BJ (cell line): ENCODE data around the gene PALM. TPM values are rescaled to one million over a fixed set of nuclear protein-coding genes. Genes with fewer than 3 reads are reported as not detected.

Source experiments
- CTCF ChIA-PET: fragments of 350-600 bp; formaldehyde crosslinking; extraction: SDS; loops from one replicate; lab custom pipeline; 2021; ENCODE audit warnings: antibody characterized with exemption, inconsistent platforms; lab: Yijun Ruan, JAX
- POLR2A ChIA-PET: fragments of 300-600 bp; sonication (Branson Sonifier 250); formaldehyde crosslinking; extraction: SDS; loops from one replicate; lab custom pipeline; 2021; ENCODE audit warnings: antibody characterized with exemption; lab: Charles Lee
- DNase-seq: peaks from one replicate; pipeline ENCODE4 v3.0.0-alpha.2; 2011; ENCODE audit warnings: low read depth
- H3K27me3 ChIP-seq: 2 replicates; pipeline ENCODE4 v1.6.0; 2011; ENCODE audit warnings: low read length; ENCODE audit not compliant: control insufficient read depth, insufficient read depth
- H3K36me3 ChIP-seq: 2 replicates; pipeline ENCODE4 v1.5.1; 2011; ENCODE audit warnings: low read length; ENCODE audit not compliant: control insufficient read depth, insufficient read depth
- H3K4me3 ChIP-seq: 2 replicates; pipeline ENCODE4 v1.5.1; 2011; ENCODE audit warnings: low read depth, mild to moderate bottlenecking, control low read depth, low read length
- polyA plus RNA-seq: library from polyadenylated mRNA; depleted of rRNA; stranded (reverse); fragments of >200 nt; gene quantifications from 2 replicates; pipeline ENCODE4 v1.2.3, GENCODE V29; 2011
- TF ChIP-seq, protein P1 (sequence below): IDR thresholded peaks from 2 replicates; pipeline ENCODE4 v1.5.1; 2011; ENCODE audit warnings: low read depth, mild to moderate bottlenecking, control low read depth, inconsistent platforms, low read length, moderate library complexity; ENCODE audit not compliant: insufficient read depth

PALM gene
- polyA plus RNA-seq, 1 experiment = 1.2 TPM

DNA sequence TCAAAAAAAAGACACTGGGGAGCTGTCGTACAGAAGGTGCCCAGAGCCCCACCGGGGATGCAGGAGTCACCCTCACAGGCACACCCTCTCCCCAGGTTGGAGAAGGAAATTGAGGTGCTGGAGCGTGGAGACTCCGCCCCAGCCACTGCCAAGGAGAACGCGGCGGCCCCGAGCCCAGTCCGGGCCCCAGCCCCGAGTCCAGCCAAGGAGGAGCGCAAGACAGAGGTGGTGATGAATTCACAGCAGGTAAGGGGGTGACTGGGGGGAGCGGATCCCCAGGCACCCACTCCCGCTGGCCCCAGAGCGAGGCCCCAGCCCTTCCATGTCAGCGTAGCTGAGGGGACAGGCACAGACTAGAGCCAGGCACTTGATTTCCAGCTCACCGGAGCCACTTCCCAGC lies 22.3 kb downstream of the PALM start:
- Histone ChIP-seq H3K27me3 (no peaks in the 10 kb centered on the region), H3K4me3 (no peak overlapping the region), H3K36me3 (no peaks in the 10 kb centered on the region)
- ChIA-PET POLR2A (no interaction called here), CTCF (interaction anchor here (0.9 to 1.9 kb wide), 3 partner anchors 13 to 147 kb away, joined by 3 to 4 read pairs (median 3); no protein-coding TSS in a partner anchor)
- DNase-seq = no peak
- TF ChIP-seq, protein P1, sequence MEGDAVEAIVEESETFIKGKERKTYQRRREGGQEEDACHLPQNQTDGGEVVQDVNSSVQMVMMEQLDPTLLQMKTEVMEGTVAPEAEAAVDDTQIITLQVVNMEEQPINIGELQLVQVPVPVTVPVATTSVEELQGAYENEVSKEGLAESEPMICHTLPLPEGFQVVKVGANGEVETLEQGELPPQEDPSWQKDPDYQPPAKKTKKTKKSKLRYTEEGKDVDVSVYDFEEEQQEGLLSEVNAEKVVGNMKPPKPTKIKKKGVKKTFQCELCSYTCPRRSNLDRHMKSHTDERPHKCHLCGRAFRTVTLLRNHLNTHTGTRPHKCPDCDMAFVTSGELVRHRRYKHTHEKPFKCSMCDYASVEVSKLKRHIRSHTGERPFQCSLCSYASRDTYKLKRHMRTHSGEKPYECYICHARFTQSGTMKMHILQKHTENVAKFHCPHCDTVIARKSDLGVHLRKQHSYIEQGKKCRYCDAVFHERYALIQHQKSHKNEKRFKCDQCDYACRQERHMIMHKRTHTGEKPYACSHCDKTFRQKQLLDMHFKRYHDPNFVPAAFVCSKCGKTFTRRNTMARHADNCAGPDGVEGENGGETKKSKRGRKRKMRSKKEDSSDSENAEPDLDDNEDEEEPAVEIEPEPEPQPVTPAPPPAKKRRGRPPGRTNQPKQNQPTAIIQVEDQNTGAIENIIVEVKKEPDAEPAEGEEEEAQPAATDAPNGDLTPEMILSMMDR = no peak

DNA sequence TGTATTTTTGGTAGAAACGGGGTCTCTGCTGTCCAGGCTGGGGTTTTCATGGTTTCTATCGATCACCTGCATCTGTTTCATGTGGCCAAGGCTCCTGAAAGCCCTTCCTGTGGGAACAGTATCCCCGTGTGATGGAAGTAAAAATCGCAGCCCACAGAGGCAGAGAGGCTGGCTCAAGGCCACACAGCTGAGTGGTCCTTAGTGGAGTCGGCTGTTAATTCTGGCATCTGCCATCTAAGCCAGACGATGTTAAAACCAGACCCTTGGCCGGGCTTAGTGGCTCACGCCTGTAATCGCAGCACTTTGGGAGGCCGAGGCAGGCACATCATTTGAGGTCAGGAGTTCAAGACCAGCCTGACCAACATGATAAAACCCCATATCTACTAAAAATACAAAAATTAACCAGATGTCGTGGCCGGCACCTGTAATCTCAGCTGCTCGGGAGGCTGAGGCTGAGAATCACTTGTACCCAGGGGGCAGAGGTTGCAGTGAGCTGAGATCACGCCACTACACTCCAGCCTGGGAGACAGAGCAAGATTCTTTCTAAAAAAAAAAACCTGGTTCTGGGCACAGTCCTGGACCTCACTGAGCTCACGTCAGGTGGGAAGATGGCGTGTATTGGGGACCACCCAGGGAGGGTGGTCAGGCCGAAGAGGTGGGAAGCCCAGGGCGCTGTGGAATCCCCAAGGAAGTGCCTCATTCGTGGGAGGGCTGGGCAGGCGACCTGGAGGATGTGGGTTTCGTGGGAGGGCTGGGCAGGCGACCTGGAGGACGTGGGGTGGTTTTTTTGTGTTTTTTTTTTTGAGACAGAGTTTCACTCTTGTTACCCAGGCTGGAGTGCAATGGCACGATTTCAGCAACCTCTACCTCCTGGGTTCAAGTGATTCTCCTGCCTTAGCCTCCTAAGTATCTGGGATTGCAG lies 23.7 kb downstream of the PALM start:
- TF ChIP-seq, protein P1 = no peak
- POLR2A ChIA-PET = no interaction called here
- Histone ChIP-seq H3K27me3 (no peaks in the 10 kb centered on the region), H3K36me3 (no peaks in the 10 kb centered on the region), H3K4me3 (no peak overlapping the region)
- DNase-seq = no peak
- CTCF ChIA-PET = interaction anchor here (1.3 to 1.9 kb wide), 2 partner anchors 69 to 148 kb away, joined by 4 to 7 read pairs; partner anchors contain the start of gene RNF126

DNA sequence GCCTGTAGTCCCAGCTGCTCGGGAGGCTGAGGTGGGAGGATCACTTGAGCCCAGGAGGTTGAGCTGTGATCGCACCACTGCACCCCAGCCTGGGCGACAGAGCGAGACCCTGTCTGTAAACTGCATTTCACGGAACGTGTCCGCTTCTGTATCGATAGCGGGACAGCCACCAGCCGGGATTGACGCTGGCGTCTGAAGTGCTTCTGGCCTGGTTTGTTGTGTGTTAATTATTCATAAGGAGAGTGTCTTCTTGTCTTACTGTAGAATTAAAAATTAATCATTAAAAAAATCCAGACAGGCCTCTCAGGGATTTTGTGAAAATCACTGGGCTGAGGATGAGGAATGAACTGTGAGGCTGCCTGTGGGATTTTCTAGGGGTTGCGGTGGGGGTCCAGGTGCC lies 26.0 kb downstream of the PALM start:
- CTCF ChIA-PET = interaction anchor here (0.6 to 1.9 kb wide), 24 partner anchors 8 to 213 kb away, joined by 3 to 20 read pairs (median 3); partner anchors contain the start of genes FSTL3, PALM and RNF126
- H3K27me3 ChIP-seq = no peaks in the 10 kb centered on the region
- no peaks in the 10 kb centered on the region for H3K36me3 ChIP-seq
- TF ChIP-seq, protein P1 = no peak
- no peak overlapping the region for H3K4me3 ChIP-seq
- DNase-seq = no peak
- POLR2A ChIA-PET = no interaction called here

DNA sequence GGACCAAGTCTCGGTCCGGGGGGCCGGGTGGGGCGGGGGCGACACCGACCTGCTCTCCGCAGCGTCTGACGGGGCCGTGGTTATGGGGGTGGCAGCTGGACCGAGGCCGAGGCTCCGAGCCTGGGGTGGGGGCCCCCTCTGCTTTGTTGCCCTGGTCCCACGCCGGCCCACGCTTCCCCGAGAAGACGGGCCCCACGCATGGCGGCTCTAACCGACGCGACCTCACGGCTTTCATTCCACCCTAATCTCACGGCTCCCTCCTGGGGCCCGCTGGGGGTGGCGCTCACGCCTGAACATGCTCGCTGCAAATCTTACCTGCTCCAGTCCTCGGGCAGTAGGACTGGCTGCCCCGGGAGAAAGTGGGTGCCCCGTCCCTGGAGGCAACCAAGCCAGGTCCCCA lies 27.4 kb downstream of the PALM start:
- CTCF ChIA-PET = interaction anchor here (1.2 kb wide), 1 partner anchor 73 kb away, joined by 3 read pairs; the partner anchor contains the start of gene RNF126
- TF ChIP-seq, protein P1 = no peak
- POLR2A ChIA-PET = no interaction called here
- Histone ChIP-seq H3K36me3 (no peaks in the 10 kb centered on the region), H3K4me3 (no peak overlapping the region), H3K27me3 (no peaks in the 10 kb centered on the region)
- DNase-seq = no peak

DNA sequence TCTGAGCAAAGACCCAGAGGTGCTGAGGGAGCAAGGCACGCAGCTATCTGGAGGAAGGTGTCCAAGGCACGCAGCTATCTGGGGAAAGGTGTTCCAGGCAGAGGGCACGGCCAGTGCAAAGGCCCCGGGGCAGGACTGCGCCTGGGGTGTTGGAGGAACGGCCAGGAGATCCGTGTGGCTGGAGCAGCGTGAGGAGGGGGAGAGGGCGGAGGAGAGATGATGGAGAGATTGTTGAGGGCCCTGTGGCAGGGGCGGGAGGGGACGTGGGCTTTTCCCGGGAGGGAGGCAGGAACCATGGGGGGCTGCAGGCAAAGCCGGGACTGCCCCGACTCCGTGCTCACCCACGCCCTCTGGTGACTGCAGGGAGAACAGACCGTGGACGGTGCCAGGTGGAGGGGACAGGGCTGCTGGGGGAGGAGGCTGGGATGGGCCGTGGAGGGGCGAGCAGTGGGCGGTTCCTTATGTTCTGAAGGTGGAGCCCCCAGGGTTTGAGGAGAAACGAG lies 28.9 kb downstream of the PALM start:
- CTCF ChIA-PET = interaction anchor here (0.9 to 2.0 kb wide), 5 partner anchors 14 to 153 kb away, joined by 3 to 6 read pairs (median 4); partner anchors contain the start of genes MISP and RNF126
- TF ChIP-seq, protein P1 = peak; percentile 76
- H3K27me3 ChIP-seq = no peaks in the 10 kb centered on the region
- no peaks in the 10 kb centered on the region for H3K36me3 ChIP-seq
- DNase-seq = no peak
- H3K4me3 ChIP-seq = no peak overlapping the region
- POLR2A ChIA-PET = no interaction called here
